Keratinocyte (primary cell): ENCODE measurements around the gene ZNF831. TPM values are rescaled to one million over a fixed set of nuclear protein-coding genes. Genes with fewer than 3 reads are reported as not detected.

ENCODE experiments used
- DNase-seq: peaks from one replicate; pipeline ENCODE4 v3.0.0-alpha.2; 2011; ENCODE audit warnings: low read depth, missing footprints, low spot score
- FAIRE-seq: peaks from 2 replicates; lab custom pipeline; 2011; peaks lifted over from hg19 to GRCh38; lab: Jason Lieb, UNC
- H2AFZ ChIP-seq: 2 replicates; pipeline ENCODE4 v1.6.0; 2012; ENCODE audit warnings: low read length, control low read depth, inconsistent platforms; ENCODE audit not compliant: control insufficient read depth
- H3K27ac ChIP-seq: 2 replicates; pipeline ENCODE4 v1.5.1; 2011; ENCODE audit warnings: low read length; ENCODE audit not compliant: control insufficient read depth, insufficient read depth
- H3K27me3 ChIP-seq: 3 replicates; pipeline ENCODE4 v1.6.0; 2011; ENCODE audit warnings: low read length; ENCODE audit not compliant: control insufficient read depth, insufficient read depth; ENCODE audit errors: extremely low read depth
- H3K36me3 ChIP-seq, 2 experiments: 2 replicates in 1 of 2; 3 replicates in 1 of 2; pipeline ENCODE4 v1.5.1; 2011; ENCODE audit warnings: low read length in 2 of 2, mild to moderate bottlenecking in 1 of 2; ENCODE audit not compliant: control insufficient read depth in 2 of 2, insufficient read depth in 2 of 2; ENCODE audit errors: extremely low read depth in 1 of 2
- H3K4me1 ChIP-seq: 3 replicates; pipeline ENCODE4 v1.5.1; 2011; ENCODE audit warnings: low read length; ENCODE audit not compliant: control insufficient read depth, insufficient read depth; ENCODE audit errors: extremely low read depth
- H3K4me2 ChIP-seq: 3 replicates; pipeline ENCODE4 v1.6.0; 2011; ENCODE audit warnings: low read depth, low read length; ENCODE audit not compliant: control insufficient read depth, insufficient read depth; ENCODE audit errors: extremely low read depth
- H3K4me3 ChIP-seq, 3 experiments: fragments of 200-600 bp in 1 of 3; sonication (generic) in 1 of 3; 2 replicates in 2 of 3; 3 replicates in 1 of 3; pipeline ENCODE4 v1.5.1; 2011 to 2016; ENCODE audit warnings: low read length in 3 of 3, mild to moderate bottlenecking in 3 of 3, control low read depth in 2 of 3, inconsistent platforms in 1 of 3, low read depth in 1 of 3, mixed read lengths in 1 of 3, mixed run types in 1 of 3, moderate library complexity in 1 of 3; ENCODE audit not compliant: control insufficient read depth in 2 of 3, insufficient read depth in 2 of 3; ENCODE audit errors: extremely low read depth in 1 of 3
- H3K79me2 ChIP-seq: 2 replicates; pipeline ENCODE4 v1.6.0; 2012; ENCODE audit warnings: low read length; ENCODE audit not compliant: control insufficient read depth, insufficient read depth
- H3K9ac ChIP-seq: 3 replicates; pipeline ENCODE4 v1.6.0; 2011; ENCODE audit warnings: low read length; ENCODE audit not compliant: control insufficient read depth, insufficient read depth; ENCODE audit errors: extremely low read depth
- H3K9me1 ChIP-seq: 3 replicates; pipeline ENCODE4 v1.6.0; 2011; ENCODE audit warnings: low read length; ENCODE audit not compliant: control insufficient read depth, insufficient read depth; ENCODE audit errors: extremely low read depth
- H3K9me3 ChIP-seq: 2 replicates; pipeline ENCODE4 v1.5.1; 2012; ENCODE audit warnings: low read depth, low read length; ENCODE audit not compliant: control insufficient read depth
- H4K20me1 ChIP-seq: 3 replicates; pipeline ENCODE4 v1.6.0; 2011; ENCODE audit warnings: low read length; ENCODE audit not compliant: control insufficient read depth, insufficient read depth; ENCODE audit errors: extremely low read depth
- CTCF ChIP-seq, 3 experiments: IDR thresholded peaks in 1 of 3; conservative IDR thresholded peaks in 1 of 3; optimal IDR thresholded peaks in 1 of 3; 2 replicates in 2 of 3; 3 replicates in 1 of 3; pipeline versions ENCODE3 to v1.5.1; 2011; ENCODE audit warnings: low read length in 3 of 3, mild to moderate bottlenecking in 3 of 3, moderate library complexity in 2 of 3, control low read depth in 1 of 3, inconsistent platforms in 1 of 3; ENCODE audit not compliant: insufficient read depth in 2 of 3; ENCODE audit errors: extremely low read depth in 1 of 3
- EZH2 ChIP-seq: IDR thresholded peaks from one replicate; pipeline ENCODE4 v1.6.1; 2012; ENCODE audit warnings: inconsistent platforms, mild to moderate bottlenecking, low read length, moderate library complexity
- dilution Hi-C: fragments of 300-500 bp; cut with MboI; formaldehyde crosslinking; loops from one replicate; pipeline ENCODE4 v1.7.0; 2020; ENCODE audit warnings: low sequenced_read_pairs; ENCODE audit not compliant: extremely low pct_ligation_motif_present
- polyA plus RNA-seq, 5 experiments: library from polyadenylated mRNA; depleted of rRNA in 3 of 5; stranded (reverse) in 3 of 5; stranded (forward) in 1 of 5; unstranded in 1 of 5; fragments of >200 nt; gene quantifications; 1 replicate in 1 of 5; 2 replicates in 3 of 5; 3 replicates in 1 of 5; pipeline versions ENCODE4 v1.2.1 to v1.2.3, GENCODE V29; 2011 to 2012; ENCODE audit warnings: missing spikeins in 2 of 5, low read depth in 1 of 5, low replicate concordance in 1 of 5

Gene ZNF831
- polyA plus RNA-seq, 1 donor (not counting 4 experiments of a cell fraction or from before 2014, with no cell fraction given), result not detected

- no peak for FAIRE-seq
- dilution Hi-C loops, result no loop called here
- TF ChIP-seq EZH2, result no peak
- no peak for TF ChIP-seq CTCF (optimal IDR thresholded peaks at IDR 0.05 in 1 of 3, IDR thresholded peaks at IDR 0.05 in 1 of 3, conservative IDR thresholded peaks at IDR 0.05 in 1 of 3; ENCODE audit: extremely low read depth in 1 of 3, insufficient read depth in 2 of 3, low read length in 3 of 3)
- H2AFZ ChIP-seq, result no peak overlapping the region
- H3K9ac ChIP-seq, result no peak overlapping the region
- H3K79me2 ChIP-seq, result no peaks in the 10 kb centered on the region
- H3K4me2 ChIP-seq, result no peak overlapping the region
- H3K36me3 ChIP-seq, result no peaks in the 10 kb centered on the region
- H3K9me1 ChIP-seq, result no peaks in the 10 kb centered on the region
- H4K20me1 ChIP-seq, result no peaks in the 10 kb centered on the region
- H3K9me3 ChIP-seq, result no peaks in the 10 kb centered on the region
- H3K27me3 ChIP-seq, result no peaks in the 10 kb centered on the region
- no peak overlapping the region for H3K27ac ChIP-seq
- no peak for DNase-seq
- H3K4me1 ChIP-seq, result no peaks in the 10 kb centered on the region
- no peak overlapping the region for H3K4me3 ChIP-seq
These were observed 42.7 kb upstream of the ZNF831 start for GRCh38 chr20:59120919-59121318.

- Histone ChIP-seq H3K4me2 (no peak overlapping the region), H3K4me3 (no peak overlapping the region), H3K79me2 (no peaks in the 10 kb centered on the region), H3K36me3 (no peaks in the 10 kb centered on the region), H4K20me1 (no peaks in the 10 kb centered on the region), H3K27ac (no peak overlapping the region), H3K9me3 (no peaks in the 10 kb centered on the region), H2AFZ (no peak overlapping the region), H3K9me1 (no peaks in the 10 kb centered on the region), H3K4me1 (no peaks in the 10 kb centered on the region), H3K27me3 (no peaks in the 10 kb centered on the region), H3K9ac (no peak overlapping the region)
- no peak for TF ChIP-seq EZH2
- TF ChIP-seq CTCF (optimal IDR thresholded peaks at IDR 0.05 in 1 of 3, IDR thresholded peaks at IDR 0.05 in 1 of 3, conservative IDR thresholded peaks at IDR 0.05 in 1 of 3; ENCODE audit: extremely low read depth in 1 of 3, insufficient read depth in 2 of 3, low read length in 3 of 3), result no peak
- dilution Hi-C loops, result no loop called here
- FAIRE-seq, result no peak
- DNase-seq, result no peak
These were observed 41.7 kb upstream of the ZNF831 start for GRCh38 chr20:59121714-59122565.
